WTC11 (cell line): ENCODE measurements around the gene AGPS.

Experiments used
- CREB1 ChIP-seq: sonication (generic); formaldehyde crosslinking; IDR thresholded peaks from 2 replicates; pipeline ENCODE4 v1.8.0; 2023; ENCODE audit warnings: mild to moderate bottlenecking, missing genetic modification reagents
- CREM ChIP-seq: sonication (generic); formaldehyde crosslinking; IDR thresholded peaks from 2 replicates; pipeline ENCODE4 v1.8.1; 2022; ENCODE audit warnings: mild to moderate bottlenecking, missing genetic modification reagents, moderate library complexity
- ELF4 ChIP-seq: sonication (generic); formaldehyde crosslinking; IDR thresholded peaks from 2 replicates; pipeline ENCODE4 v1.8.1; 2022; ENCODE audit warnings: low read depth, mild to moderate bottlenecking, moderate library complexity, missing genetic modification reagents
- ESRRA ChIP-seq: sonication (generic); formaldehyde crosslinking; IDR thresholded peaks from 2 replicates; pipeline ENCODE4 v1.8.1; 2022; ENCODE audit warnings: mild to moderate bottlenecking, missing genetic modification reagents, borderline replicate concordance
- FOXK1 ChIP-seq: sonication (generic); formaldehyde crosslinking; IDR thresholded peaks from 2 replicates; pipeline ENCODE4 v1.8.0; 2022; ENCODE audit warnings: mild to moderate bottlenecking, moderate library complexity, missing genetic modification reagents
- GABPB1 ChIP-seq: sonication (generic); formaldehyde crosslinking; IDR thresholded peaks from 2 replicates; pipeline ENCODE4 v1.8.1; 2023; ENCODE audit warnings: mild to moderate bottlenecking, missing genetic modification reagents
- NR3C1 ChIP-seq: sonication (generic); formaldehyde crosslinking; conservative IDR thresholded peaks from 2 replicates; pipeline ENCODE4 v1.8.1; 2023; ENCODE audit warnings: low read depth, mild to moderate bottlenecking, missing genetic modification reagents
- TP53 ChIP-seq: sonication (generic); formaldehyde crosslinking; IDR thresholded peaks from 2 replicates; pipeline ENCODE4 v1.8.1; 2023; ENCODE audit warnings: mild to moderate bottlenecking, missing genetic modification reagents
- ZNF138 ChIP-seq: sonication (generic); formaldehyde crosslinking; conservative IDR thresholded peaks from 2 replicates; pipeline ENCODE4 v1.8.1; 2022; ENCODE audit warnings: mild to moderate bottlenecking, moderate library complexity, missing genetic modification reagents
- ZNF232 ChIP-seq: sonication (generic); formaldehyde crosslinking; IDR thresholded peaks from 2 replicates; pipeline ENCODE4 v1.8.0; 2022; ENCODE audit warnings: mild to moderate bottlenecking, missing genetic modification reagents
- TF ChIP-seq, protein P1 (sequence below): fragments of 200-600 bp; IDR thresholded peaks from 2 replicates; pipeline ENCODE4 v1.8.0; 2022; ENCODE audit warnings: antibody characterized with exemption
- TF ChIP-seq, protein P2 (sequence below): sonication (generic); formaldehyde crosslinking; IDR thresholded peaks from 2 replicates; pipeline ENCODE4 v1.8.0; 2022; ENCODE audit warnings: mild to moderate bottlenecking, missing genetic modification reagents

GRCh38 chr2:177403838-177404237 lies 11.3 kb downstream of the AGPS start:
- TF ChIP-seq, protein P1, sequence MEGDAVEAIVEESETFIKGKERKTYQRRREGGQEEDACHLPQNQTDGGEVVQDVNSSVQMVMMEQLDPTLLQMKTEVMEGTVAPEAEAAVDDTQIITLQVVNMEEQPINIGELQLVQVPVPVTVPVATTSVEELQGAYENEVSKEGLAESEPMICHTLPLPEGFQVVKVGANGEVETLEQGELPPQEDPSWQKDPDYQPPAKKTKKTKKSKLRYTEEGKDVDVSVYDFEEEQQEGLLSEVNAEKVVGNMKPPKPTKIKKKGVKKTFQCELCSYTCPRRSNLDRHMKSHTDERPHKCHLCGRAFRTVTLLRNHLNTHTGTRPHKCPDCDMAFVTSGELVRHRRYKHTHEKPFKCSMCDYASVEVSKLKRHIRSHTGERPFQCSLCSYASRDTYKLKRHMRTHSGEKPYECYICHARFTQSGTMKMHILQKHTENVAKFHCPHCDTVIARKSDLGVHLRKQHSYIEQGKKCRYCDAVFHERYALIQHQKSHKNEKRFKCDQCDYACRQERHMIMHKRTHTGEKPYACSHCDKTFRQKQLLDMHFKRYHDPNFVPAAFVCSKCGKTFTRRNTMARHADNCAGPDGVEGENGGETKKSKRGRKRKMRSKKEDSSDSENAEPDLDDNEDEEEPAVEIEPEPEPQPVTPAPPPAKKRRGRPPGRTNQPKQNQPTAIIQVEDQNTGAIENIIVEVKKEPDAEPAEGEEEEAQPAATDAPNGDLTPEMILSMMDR: no peak
- no peak for TF ChIP-seq CREM (CRISPR knock-in tag)
- no peak for TF ChIP-seq CREB1
- TF ChIP-seq GABPB1: no peak
- TF ChIP-seq, protein P2, sequence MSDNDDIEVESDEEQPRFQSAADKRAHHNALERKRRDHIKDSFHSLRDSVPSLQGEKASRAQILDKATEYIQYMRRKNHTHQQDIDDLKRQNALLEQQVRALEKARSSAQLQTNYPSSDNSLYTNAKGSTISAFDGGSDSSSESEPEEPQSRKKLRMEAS (CRISPR knock-in tag): no peak
- TF ChIP-seq ZNF138: no peak
- TF ChIP-seq ELF4 (CRISPR knock-in tag): no peak
- no peak for TF ChIP-seq FOXK1
- TF ChIP-seq ZNF232 (CRISPR knock-in tag): no peak
- TF ChIP-seq NR3C1 (CRISPR knock-in tag): no peak
- no peak for TF ChIP-seq ESRRA (CRISPR knock-in tag)
- no peak for TF ChIP-seq TP53 (CRISPR knock-in tag)
